AG10803 (cell line): ENCODE results near the gene MCIDAS.

Experiments
- DNase-seq: peaks from one replicate; pipeline ENCODE4 v3.0.0; 2010; ENCODE audit warnings: low read depth
- H3K4me3 ChIP-seq: 2 replicates; pipeline ENCODE4 v1.5.1; 2011; ENCODE audit warnings: mild to moderate bottlenecking, low read length, control low read depth
- TF ChIP-seq, protein P1 (sequence below): conservative IDR thresholded peaks from 2 replicates; pipeline ENCODE4 v1.5.1; 2011; ENCODE audit warnings: mild to moderate bottlenecking, low read length, control low read depth, inconsistent platforms

MCIDAS gene

GRCh38 chr5:55220433-55221185 is 6.5 kb downstream of the MCIDAS start:
- DNase-seq: no peak
- TF ChIP-seq, protein P1, sequence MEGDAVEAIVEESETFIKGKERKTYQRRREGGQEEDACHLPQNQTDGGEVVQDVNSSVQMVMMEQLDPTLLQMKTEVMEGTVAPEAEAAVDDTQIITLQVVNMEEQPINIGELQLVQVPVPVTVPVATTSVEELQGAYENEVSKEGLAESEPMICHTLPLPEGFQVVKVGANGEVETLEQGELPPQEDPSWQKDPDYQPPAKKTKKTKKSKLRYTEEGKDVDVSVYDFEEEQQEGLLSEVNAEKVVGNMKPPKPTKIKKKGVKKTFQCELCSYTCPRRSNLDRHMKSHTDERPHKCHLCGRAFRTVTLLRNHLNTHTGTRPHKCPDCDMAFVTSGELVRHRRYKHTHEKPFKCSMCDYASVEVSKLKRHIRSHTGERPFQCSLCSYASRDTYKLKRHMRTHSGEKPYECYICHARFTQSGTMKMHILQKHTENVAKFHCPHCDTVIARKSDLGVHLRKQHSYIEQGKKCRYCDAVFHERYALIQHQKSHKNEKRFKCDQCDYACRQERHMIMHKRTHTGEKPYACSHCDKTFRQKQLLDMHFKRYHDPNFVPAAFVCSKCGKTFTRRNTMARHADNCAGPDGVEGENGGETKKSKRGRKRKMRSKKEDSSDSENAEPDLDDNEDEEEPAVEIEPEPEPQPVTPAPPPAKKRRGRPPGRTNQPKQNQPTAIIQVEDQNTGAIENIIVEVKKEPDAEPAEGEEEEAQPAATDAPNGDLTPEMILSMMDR: no peak
- peak overlapping the region; percentile 37 for H3K4me3 ChIP-seq

- DNase-seq: no peak
- TF ChIP-seq, protein P1: no peak
- H3K4me3 ChIP-seq: no peak overlapping the region
Observed at GRCh38 chr5:55219770-55220169, 7.3 kb downstream of the MCIDAS start.

GRCh38 chr5:55218967-55219366 is 8.1 kb downstream of the MCIDAS start:
- DNase-seq: no peak
- no peak overlapping the region for H3K4me3 ChIP-seq
- TF ChIP-seq, protein P1: no peak

DNA sequence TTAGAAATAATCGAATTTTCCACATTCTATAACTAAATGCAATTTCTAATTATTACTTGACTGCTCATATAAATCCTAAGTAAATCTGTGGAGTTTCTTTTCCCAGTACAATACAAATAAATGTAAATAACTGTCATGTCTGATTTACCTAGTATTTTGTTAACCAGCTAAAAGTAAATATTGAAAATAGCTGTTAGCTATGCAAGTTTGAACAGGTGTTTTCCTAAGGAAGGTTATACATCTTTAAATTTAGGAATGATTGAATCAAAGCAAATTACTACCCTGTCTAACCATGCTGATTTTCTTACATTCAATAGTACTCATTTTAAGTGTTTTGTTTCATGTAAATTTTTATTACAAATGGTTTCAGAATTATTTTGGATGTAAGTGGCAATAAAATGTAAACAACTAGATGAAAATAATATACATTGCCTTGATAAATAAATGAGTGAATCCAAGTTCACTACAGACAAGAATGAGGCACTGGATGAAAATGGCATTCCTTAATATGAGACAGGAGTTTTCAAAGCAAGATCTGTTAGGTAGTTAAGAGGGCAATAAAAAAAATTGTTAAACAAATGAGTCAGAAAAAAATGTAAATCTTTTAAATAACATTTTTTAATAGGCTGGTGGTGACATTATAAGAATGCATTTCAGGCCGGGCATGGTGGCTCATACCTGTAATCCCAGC is 15.8 kb downstream of the MCIDAS start:
- no peak for DNase-seq
- TF ChIP-seq, protein P1: no peak

DNA sequence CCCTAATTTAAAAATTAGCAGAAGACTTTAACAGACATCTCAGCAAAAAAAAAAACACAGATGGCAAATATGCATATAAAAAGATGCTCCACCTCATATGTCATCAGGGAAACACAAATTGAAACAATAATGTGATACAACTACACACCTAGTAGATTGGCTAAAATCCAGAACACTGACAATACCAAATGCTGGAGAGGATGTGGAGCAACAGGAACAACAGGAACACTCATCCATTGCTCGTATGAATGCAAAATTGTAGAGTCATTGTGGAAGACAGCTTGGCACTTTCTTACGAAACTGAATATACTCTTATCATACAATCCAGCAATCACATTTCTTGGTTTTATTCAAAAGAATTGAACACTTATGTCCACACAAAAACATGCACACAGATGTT is 22.1 kb downstream of the MCIDAS start:
- TF ChIP-seq, protein P1: no peak
- DNase-seq: no peak
- H3K4me3 ChIP-seq: no peak overlapping the region

More for the DNA sequence above, 15.8 kb downstream of the MCIDAS start:
- H3K4me3 ChIP-seq: no peak overlapping the region

DNA sequence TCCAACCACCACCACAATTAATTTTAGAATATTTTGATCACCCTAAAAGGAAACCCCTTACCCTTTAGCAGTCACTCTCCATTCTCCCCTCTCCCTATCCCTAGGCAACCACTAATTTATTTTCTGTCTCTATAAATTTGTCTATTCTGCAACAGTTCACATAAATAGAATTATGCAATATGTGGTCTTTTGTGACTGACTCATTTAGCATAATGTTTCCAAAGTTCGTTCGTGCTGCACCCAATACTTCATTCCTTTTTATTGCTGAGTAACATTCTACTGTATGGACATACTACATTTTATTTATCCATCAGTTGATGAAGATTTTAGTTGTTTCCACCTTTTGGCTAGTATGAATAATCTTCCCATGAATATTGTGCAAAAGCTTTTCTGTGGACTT is 36.0 kb downstream of the MCIDAS start:
- no peak overlapping the region for H3K4me3 ChIP-seq
- DNase-seq: peak; percentile 5
- TF ChIP-seq, protein P1: no peak
